Measurements from ENCODE around the gene FTO.

The FTO gene

GRCh38 chr16:53711390-53711789 is 7.4 kb downstream of the FTO start:
- DNase-seq (ENCODE audit: low spot score), result no peak

- no peak for DNase-seq (ENCODE audit: low spot score)
These were observed 8.1 kb downstream of the FTO start for GRCh38 chr16:53712065-53712464.

DNA sequence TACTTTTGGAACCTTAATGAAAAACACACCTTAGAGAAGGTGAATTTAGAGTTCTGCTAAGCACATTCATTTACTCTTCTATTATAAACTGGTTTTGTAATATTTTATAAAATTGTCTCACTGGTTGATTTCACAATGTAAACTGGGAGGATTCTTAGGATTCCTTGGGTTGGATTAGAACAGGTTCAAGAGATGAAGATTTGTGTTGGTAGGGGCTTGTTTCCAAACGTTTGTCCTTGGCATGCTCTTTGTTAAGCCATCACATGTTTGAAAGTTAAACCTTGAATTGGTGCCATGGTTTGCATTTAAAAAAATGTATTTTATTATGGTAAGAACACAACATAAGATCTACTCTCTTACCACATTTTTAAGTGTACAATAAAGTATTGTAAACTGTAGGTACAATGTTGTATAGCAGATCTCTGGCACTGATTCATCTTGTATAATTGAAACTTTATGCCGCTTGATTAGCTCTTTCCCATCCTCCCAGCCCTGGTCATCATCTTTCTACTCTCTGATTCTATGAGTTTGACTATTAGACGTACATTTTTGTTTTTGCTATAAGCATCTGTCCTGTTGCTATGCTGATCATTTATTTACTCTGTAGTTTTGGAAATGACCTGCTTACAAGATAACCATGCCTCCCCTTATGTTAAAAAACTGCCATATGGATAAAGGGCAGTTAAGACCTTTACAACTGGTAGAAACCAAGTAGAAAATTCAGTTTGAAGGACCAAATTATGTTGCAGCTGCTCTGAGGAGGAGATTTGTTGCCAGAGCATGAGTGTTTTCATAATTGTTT is 9.6 kb downstream of the FTO start:
- no peak for DNase-seq (ENCODE audit: low spot score)

- DNase-seq (ENCODE audit: low spot score), result peak; percentile 13
These were observed 10.5 kb downstream of the FTO start for GRCh38 chr16:53714205-53715022.

- no peak for DNase-seq (ENCODE audit: low spot score)
These were observed 11.0 kb downstream of the FTO start for GRCh38 chr16:53715023-53715384.

GRCh38 chr16:53717577-53717976 is 13.6 kb downstream of the FTO start:
- DNase-seq (ENCODE audit: low spot score), result no peak

DNA sequence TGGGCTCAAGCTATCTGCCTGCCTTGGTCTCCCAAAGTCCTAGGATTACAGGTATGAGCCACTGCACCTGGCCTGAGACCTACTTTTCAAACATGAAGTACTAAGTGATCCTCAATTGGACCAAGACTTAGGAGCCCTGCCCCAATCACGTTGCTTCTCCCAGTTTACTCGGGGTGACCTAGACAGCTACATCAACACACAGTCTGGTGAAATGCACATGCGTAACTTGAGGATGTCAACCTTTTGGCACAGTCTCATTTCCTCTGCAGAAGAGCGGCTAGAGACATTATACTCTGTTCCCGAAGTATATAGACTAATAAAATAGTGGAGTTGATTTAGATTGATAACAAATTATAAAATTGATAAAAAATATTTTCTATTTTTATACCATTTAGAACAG is 17.1 kb downstream of the FTO start:
- DNase-seq (ENCODE audit: low spot score), result no peak

- no peak for DNase-seq (ENCODE audit: low spot score)
These were observed 22.7 kb downstream of the FTO start for GRCh38 chr16:53726625-53727024.

DNA sequence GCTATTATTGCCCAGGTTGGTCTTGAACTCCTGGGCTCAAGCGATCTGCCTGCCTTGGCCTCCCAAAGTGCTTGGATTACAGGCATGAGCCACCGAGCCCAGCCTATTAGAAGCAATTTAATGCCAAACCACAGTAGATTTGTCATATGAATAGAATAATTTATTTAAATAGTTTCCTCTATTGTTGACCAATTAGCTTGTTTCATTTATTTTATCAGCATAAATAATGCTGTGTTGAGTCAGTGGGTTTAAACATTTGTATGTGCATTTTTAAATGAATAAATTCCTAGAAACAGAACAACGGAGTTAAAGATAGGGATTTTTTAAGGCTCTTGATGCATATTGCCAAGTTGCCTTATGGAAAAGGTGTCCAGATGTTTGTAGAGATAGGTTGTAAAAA is 26.7 kb downstream of the FTO start:
- DNase-seq (ENCODE audit: low spot score), result no peak

DNA sequence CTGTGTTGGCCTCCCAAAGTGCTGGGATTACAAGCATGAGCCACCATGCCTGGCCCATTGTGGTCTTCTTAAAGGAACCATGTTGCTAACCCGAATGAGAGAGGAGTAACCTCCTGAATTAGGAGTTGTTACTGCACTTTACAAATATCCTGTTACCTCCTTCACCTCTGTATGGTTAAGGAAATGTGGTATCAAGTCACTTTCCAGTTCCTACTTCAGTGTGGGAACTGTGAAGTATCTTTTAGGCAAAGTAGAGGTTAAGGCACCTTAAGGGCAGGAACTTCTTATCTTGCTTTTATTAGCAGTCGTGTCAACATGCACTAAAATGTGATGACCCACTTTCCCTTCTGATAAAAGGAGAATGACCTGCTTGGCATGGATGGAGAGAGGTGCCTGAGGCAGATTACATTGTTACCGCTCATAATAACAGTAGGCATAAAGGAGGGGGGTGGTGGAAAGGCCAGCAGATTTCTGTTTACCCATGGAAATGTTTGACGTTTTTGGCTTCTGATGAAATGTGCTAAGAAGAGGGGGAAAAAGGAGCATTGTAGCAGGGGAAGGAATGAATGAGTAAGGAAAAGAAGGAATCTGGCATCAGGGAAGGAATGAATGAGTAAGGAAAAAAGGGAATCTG is 28.5 kb downstream of the FTO start:
- DNase-seq (ENCODE audit: low spot score), result no peak

DNA sequence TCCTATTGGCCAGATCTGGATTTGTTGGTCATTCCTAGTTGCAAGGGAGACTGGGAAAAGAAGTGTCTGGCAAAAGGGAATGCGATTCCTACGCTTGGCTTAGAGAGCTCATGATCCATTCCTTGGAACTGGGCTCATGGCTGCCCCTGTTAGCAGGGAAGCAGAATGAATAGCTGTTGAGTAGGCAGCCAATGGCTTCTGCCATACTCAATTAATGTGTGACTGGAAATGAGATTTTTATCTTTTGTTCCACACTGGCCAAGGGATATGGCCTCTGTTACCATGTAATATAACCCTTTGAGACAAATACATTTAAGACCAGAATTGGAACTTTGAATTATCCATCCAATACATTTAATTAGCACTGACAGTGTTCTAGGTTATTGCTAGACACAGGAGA is 31.0 kb downstream of the FTO start:
- DNase-seq (ENCODE audit: low spot score), result no peak

DNA sequence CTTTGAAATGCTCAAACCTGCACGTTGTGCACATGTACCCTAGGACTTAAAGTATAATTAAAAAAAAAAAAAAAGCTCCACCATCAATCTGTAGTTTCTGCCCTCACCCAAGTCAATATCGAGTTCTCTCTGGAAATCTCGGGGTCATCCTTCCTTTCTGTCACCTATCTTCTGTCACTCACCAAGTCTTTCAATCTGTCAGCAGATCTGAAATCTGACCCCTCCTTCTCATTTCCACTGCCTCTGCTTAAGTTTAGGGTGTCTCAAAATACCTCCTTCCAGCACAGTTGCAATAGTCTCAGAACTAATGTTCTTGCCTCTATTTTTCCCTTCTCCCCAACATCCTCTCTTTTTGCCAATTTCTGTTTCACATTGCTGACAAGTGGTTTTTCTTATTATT is 32.3 kb downstream of the FTO start:
- DNase-seq (ENCODE audit: low spot score), result no peak

- DNase-seq (ENCODE audit: low spot score), result no peak
These were observed 33.6 kb downstream of the FTO start for GRCh38 chr16:53737552-53737951.

DNA sequence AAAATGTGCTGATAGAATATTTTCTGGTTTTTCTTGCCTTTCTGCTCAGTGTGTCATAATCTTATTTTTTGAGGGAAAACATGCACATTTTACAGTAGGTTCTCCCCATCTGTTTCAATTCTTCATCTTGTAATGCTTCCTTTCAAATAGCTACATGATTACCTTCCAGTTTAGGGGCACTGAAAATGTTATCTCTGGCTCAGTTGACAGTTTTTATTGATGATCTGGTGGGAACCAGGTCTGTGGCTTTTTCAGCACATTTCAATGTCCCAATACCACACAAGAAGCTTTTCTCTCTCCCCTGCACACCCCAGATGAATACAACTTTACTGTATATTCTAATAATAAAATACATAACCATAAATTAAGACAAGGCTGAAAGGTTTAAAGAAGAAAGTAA is 36.5 kb downstream of the FTO start:
- DNase-seq (ENCODE audit: low spot score), result no peak

- DNase-seq (ENCODE audit: low spot score), result no peak
These were observed 37.1 kb downstream of the FTO start for GRCh38 chr16:53740933-53741531.

DNA sequence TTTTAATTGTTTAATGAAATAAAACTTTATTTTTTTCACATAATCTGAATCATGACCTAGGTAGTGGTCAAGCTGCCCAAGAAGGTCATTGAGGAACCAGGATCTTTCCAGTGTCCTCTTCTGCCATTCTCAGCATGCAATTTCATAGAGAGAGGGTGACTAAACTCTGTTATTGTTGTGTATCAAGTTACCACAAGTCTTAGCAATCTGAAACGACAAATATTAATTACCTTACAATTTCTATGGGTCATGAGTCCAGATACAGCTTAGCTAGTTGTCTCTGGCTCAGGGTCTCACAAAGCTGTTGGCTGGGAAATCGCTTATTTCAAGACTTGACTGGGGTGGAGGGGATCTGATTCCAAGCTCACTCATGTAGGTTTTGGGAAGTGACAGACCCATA is 37.6 kb downstream of the FTO start:
- no peak for DNase-seq (ENCODE audit: low spot score)

GRCh38 chr16:53743149-53743566 is 39.2 kb downstream of the FTO start:
- DNase-seq (ENCODE audit: low spot score), result no peak

GRCh38 chr16:53744449-53744848 is 40.5 kb downstream of the FTO start:
- no peak for DNase-seq (ENCODE audit: low spot score)

GRCh38 chr16:53745086-53745485 is 41.1 kb downstream of the FTO start:
- peak; percentile 61 for DNase-seq (ENCODE audit: low spot score)

DNA sequence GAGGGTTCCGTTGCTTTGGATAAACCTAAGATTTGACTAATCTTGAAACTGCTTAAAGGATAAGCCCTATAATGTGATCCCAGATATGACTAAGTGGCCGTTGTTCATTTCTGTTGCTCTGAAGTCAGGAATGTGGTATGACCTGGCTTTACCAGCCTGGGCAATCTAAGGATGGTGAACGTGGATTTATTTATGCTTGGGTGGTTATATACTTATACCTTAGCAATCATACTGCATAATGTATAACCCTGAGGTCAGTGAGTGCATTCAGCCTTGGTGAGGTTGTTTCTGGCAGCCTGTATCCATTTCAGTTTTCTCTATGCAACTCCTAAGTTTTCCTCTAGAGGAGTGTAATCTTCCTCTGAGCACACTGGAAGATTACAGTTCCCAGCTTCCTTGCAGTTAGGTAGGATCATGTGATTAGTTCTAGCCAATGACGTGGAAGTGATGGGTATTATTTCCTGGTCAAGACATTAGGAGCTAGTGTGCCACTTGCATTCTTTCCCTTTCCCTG is 41.9 kb downstream of the FTO start:
- peak; percentile 43 for DNase-seq (ENCODE audit: low spot score)

DNA sequence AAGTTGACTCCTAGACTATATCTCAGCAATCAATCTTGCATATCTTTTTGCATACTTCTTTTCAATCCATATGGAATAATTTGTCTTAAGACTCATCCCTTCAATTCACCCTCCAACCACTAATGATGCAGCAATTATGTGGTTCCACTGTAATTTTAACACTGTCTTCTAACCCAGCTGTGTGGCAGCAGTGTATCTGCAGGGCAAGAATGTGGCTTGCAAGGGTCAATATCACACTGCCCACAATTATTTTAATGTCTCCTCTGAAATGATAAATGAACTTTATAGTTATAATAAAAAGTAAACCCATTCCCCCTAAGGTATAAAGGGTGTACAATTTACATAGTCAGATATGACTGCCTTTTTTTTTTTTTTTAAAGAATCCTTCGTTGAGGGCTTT is 48.6 kb downstream of the FTO start:
- no peak for DNase-seq (ENCODE audit: low spot score)

GRCh38 chr16:53753431-53753830 is 49.5 kb downstream of the FTO start:
- no peak for DNase-seq (ENCODE audit: low spot score)

Measured in AG08395 (cell line).